Measurements from ENCODE around the gene NR2F1-AS1.

DNA sequence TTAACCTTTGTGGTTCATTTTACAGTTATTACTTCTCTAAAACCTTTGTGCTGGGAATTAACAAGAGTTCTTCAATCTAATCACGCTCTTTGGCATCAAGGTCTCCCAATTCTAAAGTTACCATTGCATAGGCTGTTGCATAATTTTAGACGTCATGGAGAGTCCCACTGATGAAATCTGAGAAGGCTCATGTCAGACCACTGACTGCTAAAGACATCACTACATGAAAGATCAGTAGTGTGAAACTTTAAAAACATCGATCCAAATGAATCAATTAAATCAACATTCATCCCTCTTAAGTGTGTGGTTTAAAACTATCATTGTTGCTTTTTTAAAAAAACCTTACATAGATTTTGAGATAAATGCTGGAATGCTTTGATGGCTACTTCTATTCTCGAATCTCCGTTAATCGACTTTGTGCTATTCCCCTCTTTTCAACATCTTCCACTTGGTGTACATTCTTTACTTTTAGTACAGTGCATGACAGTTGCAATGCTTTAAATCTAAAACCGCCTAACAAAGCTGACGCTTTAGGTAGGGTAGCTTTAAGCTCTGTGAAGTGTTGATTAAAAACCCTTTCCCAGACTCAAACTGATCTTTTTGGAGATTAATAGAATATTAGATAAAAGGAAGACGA lies 35.6 kb upstream of the NR2F1-AS1 start:
- TF ChIP-seq, protein P1, sequence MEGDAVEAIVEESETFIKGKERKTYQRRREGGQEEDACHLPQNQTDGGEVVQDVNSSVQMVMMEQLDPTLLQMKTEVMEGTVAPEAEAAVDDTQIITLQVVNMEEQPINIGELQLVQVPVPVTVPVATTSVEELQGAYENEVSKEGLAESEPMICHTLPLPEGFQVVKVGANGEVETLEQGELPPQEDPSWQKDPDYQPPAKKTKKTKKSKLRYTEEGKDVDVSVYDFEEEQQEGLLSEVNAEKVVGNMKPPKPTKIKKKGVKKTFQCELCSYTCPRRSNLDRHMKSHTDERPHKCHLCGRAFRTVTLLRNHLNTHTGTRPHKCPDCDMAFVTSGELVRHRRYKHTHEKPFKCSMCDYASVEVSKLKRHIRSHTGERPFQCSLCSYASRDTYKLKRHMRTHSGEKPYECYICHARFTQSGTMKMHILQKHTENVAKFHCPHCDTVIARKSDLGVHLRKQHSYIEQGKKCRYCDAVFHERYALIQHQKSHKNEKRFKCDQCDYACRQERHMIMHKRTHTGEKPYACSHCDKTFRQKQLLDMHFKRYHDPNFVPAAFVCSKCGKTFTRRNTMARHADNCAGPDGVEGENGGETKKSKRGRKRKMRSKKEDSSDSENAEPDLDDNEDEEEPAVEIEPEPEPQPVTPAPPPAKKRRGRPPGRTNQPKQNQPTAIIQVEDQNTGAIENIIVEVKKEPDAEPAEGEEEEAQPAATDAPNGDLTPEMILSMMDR (conservative IDR thresholded peaks at IDR 0.05; ENCODE audit: low read depth in 2 of 2) = no peak
- TF ChIP-seq EZH2 (IDR thresholded peaks at IDR 0.05; ENCODE audit: low read depth, unreplicated experiment) (no peak), REST (IDR thresholded peaks at IDR 0.05; ENCODE audit: unreplicated experiment) (no peak), STAT1 (IDR thresholded peaks at IDR 0.05; ENCODE audit: unreplicated experiment) (no peak), POLR2AphosphoS5 (IDR thresholded peaks at IDR 0.05; ENCODE audit: low read depth) (no peak), JUNB (IDR thresholded peaks at IDR 0.05; ENCODE audit: unreplicated experiment) (no peak), EZH2phosphoT487 (IDR thresholded peaks at IDR 0.05; ENCODE audit: unreplicated experiment) (no peak), CREB1 (CRISPR knock-in tag; IDR thresholded peaks at IDR 0.05; ENCODE audit: low read depth) (no peak), NANOG (IDR thresholded peaks at IDR 0.05; ENCODE audit: borderline replicate concordance) (no peak), ZNF114 (CRISPR knock-in tag; IDR thresholded peaks at IDR 0.05) (no peak)
- TF ChIP-seq, protein P2, sequence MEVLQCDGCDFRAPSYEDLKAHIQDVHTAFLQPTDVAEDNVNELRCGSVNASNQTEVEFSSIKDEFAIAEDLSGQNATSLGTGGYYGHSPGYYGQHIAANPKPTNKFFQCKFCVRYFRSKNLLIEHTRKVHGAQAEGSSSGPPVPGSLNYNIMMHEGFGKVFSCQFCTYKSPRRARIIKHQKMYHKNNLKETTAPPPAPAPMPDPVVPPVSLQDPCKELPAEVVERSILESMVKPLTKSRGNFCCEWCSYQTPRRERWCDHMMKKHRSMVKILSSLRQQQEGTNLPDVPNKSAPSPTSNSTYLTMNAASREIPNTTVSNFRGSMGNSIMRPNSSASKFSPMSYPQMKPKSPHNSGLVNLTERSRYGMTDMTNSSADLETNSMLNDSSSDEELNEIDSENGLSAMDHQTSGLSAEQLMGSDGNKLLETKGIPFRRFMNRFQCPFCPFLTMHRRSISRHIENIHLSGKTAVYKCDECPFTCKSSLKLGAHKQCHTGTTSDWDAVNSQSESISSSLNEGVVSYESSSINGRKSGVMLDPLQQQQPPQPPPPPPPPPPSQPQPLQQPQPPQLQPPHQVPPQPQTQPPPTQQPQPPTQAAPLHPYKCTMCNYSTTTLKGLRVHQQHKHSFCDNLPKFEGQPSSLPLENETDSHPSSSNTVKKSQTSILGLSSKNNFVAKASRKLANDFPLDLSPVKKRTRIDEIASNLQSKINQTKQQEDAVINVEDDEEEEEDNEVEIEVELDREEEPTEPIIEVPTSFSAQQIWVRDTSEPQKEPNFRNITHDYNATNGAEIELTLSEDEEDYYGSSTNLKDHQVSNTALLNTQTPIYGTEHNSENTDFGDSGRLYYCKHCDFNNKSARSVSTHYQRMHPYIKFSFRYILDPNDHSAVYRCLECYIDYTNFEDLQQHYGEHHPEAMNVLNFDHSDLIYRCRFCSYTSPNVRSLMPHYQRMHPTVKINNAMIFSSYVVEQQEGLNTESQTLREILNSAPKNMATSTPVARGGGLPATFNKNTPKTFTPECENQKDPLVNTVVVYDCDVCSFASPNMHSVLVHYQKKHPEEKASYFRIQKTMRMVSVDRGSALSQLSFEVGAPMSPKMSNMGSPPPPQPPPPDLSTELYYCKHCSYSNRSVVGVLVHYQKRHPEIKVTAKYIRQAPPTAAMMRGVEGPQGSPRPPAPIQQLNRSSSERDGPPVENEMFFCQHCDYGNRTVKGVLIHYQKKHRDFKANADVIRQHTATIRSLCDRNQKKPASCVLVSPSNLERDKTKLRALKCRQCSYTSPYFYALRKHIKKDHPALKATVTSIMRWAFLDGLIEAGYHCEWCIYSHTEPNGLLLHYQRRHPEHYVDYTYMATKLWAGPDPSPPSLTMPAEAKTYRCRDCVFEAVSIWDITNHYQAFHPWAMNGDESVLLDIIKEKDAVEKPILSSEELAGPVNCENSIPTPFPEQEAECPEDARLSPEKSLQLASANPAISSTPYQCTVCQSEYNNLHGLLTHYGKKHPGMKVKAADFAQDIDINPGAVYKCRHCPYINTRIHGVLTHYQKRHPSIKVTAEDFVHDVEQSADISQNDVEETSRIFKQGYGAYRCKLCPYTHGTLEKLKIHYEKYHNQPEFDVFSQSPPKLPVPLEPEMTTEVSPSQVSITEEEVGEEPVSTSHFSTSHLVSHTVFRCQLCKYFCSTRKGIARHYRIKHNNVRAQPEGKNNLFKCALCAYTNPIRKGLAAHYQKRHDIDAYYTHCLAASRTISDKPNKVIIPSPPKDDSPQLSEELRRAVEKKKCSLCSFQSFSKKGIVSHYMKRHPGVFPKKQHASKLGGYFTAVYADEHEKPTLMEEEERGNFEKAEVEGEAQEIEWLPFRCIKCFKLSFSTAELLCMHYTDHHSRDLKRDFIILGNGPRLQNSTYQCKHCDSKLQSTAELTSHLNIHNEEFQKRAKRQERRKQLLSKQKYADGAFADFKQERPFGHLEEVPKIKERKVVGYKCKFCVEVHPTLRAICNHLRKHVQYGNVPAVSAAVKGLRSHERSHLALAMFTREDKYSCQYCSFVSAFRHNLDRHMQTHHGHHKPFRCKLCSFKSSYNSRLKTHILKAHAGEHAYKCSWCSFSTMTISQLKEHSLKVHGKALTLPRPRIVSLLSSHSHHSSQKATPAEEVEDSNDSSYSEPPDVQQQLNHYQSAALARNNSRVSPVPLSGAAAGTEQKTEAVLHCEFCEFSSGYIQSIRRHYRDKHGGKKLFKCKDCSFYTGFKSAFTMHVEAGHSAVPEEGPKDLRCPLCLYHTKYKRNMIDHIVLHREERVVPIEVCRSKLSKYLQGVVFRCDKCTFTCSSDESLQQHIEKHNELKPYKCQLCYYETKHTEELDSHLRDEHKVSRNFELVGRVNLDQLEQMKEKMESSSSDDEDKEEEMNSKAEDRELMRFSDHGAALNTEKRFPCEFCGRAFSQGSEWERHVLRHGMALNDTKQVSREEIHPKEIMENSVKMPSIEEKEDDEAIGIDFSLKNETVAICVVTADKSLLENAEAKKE (CRISPR knock-in tag; IDR thresholded peaks at IDR 0.05) = no peak
